LoVo (cell line): ENCODE data around the gene LMNTD2.

Source experiments
- DNase-seq: peaks from one replicate; pipeline ENCODE4 v3.0.0-alpha.2; 2016; ENCODE audit warnings: low spot score

The LMNTD2 gene, protein sequence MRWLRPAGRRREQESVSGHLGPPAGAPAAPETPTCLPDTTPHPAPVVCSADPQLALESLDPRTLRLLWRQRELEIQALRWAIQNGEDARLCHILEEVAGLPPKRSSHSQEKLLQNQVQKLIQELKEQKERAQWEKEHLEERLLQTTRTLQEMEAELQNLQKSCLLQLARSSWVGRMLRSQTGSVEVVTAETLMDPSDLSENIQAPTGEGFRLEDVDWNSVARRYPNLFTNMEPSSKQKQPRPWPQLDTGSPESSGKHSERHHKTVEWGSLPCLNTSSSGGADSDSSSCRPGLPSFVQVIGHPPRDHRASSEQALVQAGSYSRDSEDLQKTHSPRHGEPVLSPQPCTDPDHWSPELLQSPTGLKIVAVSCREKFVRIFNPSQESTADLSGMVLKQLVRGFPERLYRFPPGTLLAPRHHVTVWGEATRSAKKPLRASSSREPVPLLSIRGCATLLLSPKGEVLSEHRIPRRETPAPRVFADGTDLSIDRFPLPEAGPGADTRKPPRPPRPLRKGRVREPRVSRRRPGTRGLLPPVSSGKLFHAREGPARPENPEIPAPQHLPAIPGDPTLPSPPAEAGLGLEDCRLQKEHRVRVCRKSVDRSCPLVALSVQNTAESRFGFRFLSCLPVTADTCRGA

DNA sequence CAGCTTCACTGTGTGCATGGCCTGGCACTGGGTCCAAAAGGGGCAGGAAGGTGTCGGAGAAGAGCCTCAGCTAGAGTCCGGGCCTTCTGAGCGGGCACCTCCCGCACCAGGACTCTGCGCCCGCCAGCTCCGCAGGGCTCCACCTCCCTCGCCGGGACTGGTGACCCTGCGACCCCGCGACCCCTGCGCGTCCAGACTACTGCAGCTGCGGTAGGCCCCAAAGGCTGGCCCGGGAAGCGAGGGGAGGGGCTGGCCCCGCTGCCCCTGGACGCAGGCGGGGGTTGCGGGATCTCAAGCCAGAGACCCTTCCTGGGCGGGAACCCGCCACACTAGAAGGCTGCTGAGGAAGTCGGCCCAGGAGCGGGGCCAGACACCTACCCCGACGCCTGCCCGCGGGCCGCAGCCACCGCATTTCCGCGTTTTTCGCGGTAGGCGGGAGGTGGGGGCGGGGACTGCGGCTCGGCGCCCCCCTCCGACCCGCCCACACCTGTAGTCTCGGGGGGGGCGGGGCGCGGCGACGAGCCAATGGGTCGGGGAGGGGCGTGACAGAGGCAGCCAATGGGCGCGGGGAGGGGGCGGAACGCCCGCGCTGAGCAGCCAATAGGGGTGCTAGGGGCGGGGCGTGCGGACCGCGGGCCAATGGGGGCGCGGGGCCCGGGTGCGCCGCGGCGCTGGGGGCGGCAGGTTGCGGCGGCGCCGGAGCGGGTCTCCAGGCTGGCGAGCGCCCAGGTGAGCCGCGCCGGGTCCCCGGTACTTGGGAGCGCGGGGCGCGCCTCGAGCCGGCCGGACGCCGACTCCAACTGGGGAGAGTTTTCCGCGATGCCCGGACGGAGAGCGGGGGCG is at the start of gene LMNTD2, which contains the start of gene RASSF7:
TSS of gene LMNTD2 (minus strand) at position 434 of the 843 bp plus-strand sequence. CDS start at position 412, 22 bp downstream.
TSS of gene RASSF7 (plus strand) at position 666 of the 843 bp plus-strand sequence. CDS start 799 bp downstream, outside the sequence.
- DNase-seq: peak; percentile 94

DNA sequence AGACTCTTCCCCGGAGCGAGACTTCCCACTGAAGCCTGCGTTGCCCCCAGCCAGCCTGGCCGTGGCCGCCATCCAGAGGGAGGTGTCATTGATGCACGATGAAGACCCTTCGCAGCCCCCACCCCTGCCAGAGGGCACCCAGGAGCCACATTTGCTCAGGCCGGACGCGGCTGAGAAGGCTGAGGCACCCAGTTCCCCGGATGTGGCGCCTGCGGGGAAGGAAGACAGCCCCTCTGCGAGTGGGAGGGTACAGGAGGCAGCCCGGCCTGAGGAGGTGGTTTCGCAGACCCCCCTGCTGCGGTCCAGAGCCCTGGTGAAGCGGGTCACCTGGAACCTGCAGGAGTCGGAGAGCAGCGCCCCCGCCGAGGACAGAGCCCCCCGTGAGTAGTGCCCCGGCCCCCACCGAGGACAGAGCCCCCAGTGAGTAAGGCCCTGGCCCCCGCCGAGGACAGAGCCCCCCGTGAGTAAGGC is 48.8 kb upstream of the LMNTD2 start:
- no peak for DNase-seq

DNA sequence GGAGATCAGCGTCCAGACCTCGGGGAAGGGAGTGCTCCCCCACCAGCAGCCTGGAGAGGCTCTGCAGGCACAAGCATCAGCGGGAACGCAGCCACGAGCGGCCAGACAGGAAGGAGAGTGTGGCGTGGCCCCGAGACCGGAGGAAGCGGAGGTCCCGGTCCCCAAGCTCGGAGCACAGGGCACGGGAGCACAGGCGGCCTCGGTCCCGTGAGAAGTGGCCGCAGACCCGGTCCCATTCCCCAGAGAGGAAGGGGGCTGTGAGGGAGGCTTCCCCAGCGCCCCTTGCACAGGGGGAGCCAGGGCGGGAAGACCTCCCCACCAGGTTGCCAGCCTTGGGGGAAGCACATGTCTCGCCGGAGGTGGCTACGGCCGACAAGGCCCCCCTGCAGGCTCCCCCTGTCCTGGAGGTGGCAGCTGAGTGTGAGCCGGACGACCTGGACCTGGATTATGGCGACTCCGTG is 48.3 kb upstream of the LMNTD2 start:
- no peak for DNase-seq

DNA sequence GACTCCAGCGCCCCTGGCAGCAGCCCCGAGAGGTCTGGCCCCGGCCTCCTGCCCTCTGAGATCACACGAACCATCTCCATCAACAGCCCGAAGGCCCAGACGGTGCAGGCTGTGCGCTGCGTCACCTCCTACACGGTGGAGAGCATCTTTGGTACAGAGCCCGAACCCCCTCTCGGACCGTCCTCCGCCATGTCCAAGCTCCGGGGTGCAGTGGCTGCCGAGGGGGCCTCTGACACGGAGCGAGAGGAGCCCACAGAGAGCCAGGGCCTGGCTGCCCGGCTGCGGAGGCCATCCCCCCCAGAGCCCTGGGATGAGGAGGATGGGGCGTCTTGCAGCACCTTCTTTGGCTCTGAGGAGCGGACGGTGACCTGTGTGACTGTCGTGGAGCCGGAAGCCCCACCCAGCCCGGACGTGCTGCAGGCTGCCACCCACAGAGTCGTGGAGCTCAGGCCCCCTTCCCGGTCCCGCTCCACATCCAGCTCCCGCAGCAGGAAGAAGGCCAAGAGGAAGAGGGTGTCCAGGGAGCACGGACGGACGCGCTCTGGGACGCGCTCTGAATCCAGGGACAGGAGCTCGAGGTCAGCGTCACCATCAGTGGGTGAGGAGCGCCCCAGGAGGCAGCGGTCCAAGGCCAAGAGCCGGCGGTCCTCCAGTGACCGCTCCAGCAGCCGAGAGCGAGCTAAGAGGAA is 47.6 kb upstream of the LMNTD2 start:
- DNase-seq: no peak

DNA sequence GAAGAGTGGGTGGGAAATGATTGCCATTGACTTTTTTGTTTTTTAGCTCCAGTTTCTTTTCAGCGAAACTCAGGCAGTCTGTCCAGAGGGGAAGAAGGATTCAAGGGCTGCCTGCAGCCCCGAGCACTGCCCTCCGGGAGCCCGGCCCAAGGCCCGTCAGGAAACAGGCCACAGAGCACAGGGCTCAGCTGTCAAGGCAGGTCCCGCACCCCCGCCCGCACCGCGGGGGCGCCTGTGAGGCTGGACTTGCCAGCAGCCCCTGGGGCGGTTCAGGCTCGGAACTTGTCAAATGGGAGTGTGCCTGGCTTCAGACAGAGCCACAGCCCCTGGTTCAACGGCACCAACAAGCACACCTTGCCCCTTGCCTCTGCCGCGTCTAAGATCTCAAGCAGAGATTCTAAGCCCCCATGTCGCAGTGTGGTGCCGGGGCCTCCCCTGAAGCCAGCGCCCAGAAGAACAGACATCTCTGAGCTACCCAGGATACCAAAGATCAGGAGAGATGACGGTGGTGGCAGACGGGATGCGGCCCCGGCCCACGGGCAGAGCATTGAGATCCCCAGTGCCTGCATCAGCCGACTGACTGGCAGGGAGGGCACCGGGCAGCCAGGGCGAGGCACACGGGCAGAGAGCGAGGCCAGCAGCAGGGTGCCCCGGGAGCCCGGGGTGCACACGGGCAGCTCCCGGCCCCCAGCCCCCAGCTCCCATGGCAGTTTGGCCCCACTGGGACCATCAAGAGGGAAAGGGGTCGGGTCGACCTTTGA is 46.7 kb upstream of the LMNTD2 start:
- no peak for DNase-seq

DNA sequence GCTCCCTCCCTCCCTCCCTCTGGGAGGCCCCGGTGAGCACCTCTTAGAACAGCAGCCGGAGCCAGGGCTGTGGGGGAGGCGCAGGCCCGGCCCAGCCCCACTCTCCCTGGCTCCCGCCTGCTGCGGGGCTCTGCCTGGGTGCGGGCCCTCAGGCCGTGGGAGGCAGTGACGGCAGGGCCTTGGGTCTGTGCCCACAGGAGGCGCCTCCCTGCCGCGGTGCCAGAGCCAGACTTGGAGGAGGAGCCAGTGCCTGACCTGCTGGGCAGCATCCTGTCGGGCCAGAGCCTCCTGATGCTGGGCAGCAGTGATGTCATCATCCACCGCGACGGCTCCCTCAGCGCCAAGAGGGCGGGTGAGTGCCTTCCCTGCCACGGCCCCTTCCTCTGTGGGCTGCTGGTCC is 45.7 kb upstream of the LMNTD2 start:
- no peak for DNase-seq

DNA sequence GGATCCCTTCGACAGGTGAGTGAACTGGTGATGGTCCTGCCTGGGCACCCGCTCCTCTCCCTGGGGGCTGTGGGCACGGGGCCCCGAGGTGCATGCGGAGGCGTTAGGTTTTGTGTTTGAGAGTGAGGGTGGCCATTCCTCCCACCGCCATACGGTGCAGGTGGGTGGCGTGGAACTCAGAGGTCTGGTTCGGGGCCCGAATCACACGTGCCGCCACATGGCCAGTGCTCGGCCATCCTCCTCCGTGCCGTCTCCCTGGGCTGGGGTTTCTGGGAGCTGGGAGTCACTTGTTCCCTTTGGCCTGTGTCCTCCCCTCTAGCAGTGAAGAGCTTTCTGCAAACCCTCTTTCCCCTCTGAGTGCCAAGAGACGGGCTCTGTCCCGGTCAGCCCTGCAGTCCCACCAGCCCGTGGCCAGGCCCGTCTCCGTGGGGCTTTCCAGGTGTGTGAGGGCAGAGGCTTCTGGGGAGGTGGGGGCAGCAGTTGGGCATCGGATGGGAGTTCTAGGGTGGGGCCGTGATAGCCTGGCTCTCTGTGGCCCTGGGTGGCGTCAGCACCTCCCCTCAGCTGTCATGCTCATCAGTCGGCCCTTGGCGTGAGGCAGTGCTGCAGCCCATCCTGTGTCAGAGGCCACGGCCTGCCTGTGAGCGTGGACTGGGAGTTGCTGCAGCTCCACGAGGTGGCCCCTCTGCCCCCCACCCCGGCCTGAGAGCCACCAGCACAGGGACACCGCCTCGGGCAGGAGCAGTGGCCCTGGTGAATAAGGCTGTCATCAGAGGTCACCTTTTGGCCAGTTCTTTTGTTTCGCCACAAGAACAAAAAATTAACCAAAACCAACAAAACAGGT is 45.0 kb upstream of the LMNTD2 start:
- DNase-seq: no peak

DNA sequence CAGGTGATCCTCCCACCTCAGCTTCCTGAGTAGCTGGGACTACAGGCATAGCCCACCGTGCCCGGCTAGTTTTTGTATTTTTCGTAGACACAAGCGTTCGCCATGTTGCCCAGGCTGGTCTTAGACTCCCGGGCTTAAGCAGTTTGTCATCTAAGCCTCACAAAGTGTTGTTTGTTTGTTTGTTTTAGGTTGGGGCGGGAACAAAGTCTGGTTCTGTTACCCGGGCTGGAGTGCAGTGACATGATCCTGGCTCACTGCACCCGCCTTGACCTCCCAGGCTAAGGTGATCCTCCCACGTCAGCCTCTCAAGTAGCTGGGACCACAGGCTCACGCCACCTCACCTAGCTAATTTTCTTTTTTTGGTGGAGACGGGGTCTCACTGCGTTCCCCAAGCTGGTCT is 42.6 kb upstream of the LMNTD2 start:
- no peak for DNase-seq

DNA sequence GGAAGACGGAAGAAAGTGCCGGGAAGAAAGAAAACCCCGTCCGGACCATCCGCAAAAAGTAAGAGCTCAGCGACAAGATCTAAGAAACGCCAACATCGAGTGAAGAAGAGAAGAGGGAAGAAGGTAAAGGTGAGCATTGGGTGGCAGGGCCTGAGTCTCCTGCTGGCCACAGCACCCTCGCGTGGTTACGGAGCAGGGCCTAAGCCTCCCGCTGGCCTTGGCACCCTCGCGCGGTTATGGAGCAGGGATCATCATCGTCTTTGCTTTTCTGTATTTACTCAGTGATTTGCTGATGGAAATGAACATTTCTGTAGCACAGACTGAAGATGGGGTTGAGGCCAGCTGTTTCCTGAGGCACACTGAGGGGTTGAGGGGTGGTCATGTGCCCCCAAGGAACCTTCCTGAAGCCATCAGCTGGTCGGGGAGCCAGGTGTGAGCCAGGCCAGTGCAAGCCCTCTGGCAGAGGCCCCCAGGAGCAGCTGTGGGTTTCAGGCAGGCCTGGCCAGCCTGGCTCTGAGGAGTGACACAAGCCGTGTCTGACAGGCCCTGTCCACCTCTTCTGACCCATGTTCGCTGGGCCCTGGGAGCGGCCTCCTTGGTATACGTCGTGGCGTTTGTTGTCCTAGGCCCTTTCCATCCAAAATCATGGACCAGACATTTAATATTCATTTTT is 41.2 kb upstream of the LMNTD2 start:
- DNase-seq: no peak

DNA sequence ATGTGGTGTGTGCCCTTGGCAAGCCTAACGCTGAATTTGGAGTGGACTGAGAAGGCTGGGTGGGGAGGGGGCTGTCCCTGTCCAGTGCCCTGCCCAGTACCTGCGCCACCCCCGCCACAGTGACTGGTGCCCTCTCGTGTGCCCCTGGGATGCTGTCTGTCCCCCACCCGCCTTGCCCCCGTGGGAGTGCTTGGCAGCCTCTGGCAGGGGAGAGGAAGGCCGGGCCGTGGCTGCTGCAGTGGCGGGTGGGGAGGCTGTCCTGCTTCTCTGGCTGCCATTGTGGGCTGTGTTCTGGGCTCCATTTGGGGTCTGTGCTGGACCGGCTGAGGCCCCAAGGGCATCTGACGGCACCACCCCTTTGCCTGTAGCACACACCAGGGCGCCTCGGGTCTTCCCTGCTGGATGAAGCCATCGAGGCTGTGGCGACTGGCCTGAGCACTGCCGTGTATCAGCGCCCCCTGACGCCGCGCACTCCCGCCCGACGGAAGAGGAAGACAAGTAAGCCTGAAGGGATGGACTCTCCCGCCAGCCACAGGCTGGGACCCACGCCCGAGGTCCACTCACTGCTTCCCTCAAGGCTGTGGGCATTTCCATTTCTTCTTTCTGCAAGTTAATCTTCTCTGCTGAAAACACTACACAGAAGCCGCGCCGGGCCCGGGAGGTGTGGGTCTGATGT is 37.6 kb upstream of the LMNTD2 start:
- no peak for DNase-seq

DNA sequence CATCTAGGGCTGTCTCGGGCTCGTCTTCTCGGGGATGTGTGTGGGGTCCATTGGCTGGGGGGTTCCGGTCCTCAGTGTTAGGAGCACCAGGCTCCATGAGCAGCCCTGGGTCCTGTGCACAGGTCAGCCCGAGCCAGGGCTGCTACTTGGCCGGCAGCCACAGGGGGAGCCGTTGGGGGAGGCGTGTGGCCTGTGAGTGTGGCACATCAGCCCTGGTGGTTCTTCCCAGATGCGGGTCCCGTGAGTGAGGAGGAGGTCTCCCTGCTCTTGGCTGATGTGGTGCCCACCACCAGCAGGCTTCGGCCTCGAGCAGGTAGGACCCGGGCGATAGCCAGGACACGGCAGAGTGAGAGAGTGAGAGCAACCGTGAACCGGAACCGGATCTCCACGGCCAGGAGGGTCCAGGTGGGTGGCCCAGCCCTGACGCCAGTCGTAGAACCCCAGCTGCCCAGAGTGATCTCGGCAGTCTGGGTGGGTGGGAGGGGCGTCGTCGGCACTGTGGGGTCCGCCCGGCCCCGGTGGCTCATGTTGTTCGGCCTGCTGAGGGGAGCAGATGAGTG is 36.7 kb upstream of the LMNTD2 start:
- no peak for DNase-seq

DNA sequence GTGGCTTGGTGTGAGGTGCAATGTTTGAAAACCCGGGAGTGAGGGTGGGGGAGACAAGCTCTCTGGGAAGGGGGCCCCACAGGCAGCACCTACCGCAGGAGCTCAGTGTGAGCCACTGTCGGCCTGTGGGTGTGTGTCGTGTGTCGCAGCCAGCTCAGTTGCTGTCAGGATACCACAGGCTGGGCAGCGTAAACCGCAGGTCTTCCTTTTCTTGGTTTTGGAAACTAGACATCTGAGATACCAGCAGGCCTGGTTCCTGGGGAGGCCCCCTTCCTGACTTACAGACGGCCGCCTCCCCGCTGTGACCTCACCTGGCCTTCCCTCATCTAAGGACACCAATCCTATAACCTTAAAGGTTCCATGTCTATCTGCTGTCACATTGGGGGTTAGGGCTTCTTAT is 35.8 kb upstream of the LMNTD2 start:
- DNase-seq: no peak

DNA sequence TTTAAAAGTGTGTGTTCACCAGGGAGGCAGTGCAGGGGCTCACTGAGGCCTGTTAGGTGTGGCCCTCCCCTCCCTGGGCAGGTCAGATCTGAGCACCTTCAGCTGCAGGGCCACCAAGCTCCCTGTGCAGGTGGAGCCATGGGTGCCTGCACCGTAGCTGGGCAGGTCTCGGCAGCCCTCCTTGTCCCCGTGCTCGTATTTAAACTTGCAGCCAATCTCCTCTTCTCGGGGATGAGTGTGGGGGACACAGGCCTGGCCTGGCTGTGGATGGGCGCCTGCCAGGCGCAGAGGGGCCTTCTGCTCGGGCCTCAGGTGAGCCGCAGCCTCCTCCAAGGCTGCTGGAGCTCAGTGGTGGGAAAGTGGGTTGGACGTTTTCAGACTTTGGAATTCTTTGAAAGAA is 34.9 kb upstream of the LMNTD2 start:
- DNase-seq: no peak

DNA sequence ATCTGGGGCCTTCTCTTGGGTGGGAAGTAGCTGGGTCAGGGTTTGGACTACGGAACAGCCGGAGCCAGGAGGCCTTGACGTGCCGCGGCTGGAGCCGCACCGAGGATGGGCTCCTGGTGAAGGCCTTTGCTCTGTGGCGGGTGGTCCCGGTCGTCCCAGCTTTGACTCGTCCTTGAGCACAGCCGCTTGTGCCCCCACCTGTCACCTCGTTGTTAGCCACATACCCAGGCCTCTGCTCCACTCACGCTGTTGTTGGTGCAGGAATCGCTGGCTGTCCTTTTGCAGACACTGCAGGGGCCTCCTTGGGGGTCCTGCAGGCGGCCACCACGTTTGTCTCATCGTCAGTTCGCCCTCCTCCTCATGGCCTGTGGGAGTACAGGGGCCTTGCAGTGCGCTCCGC is 32.8 kb upstream of the LMNTD2 start:
- no peak for DNase-seq

DNA sequence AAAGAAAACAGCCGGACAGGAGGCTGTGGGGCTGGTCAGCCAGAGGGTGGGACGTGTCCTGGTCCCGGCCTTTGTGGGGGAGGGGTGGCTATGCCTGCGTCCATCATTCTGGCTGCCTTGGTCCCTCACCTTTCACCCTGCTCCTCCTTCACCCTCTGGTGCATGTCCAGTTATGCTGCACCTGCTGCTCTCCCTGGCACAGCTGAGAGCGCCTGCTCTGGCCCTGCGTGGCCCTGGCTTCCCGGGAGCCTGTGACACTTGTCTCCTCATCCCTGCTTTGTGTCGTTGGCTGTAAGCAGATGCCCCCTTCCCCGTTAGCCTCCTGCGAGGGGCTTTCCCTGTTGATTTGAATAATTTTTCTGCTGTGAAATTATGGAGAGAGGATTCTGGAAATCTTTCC is 32.4 kb upstream of the LMNTD2 start:
- no peak for DNase-seq

DNA sequence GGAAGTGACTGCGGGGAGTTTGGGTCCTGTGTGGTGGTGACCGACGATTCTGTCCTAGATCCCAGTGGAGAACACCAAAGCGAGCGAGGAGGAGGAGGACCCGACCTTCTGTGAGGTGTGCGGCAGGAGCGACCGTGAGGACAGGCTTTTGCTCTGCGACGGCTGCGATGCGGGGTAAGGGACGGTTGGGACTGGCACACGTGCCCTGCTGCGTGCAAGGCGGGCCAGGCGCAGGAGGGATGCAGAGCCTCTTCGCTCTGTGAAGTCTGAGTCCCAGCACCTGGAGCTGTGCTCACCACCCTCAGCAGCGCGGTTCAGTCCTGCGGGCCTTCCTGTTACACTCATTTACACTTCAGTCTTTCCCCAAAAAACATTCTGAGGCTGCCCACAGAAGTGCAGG is 32.0 kb upstream of the LMNTD2 start:
- no peak for DNase-seq

DNA sequence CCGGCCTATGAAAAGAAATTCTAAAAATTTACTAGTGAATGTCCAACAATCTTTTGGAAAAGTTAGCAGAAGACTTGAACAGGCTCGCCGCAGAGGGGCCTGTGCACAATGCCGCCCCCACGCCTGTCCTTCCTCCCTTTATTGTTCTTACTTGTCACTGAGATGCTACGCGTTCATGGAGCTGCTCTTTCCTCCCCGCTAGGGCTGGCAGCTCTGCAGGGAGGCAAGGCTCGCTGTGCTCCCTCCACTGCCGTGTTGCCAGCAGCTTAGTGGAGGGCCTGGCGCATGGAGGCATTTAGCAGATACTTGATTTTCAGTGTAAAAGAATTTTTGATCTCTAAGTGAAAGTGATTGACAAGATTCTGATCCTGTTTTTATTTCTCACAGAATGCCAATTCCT is 30.5 kb upstream of the LMNTD2 start:
- no peak for DNase-seq

DNA sequence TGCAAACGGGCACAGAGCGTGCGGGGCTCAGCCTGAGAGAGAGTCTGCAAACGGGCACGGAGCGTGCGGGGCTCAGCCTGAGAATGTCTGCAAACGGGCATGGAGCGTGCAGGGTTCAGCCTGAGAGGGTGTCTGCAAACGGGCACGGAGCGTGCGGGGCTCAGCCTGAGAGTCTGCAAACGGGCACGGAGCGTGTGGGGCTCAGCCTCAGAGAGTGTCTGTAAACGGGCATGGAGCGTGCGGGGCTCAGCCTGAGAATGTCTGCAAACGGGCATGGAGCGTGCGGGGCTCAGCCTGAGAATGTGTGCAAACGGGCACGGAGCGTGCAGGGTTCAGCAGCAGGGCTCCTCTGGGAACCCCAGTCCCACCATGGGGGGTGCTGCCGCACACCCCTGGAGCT is 29.3 kb upstream of the LMNTD2 start:
- DNase-seq: no peak

DNA sequence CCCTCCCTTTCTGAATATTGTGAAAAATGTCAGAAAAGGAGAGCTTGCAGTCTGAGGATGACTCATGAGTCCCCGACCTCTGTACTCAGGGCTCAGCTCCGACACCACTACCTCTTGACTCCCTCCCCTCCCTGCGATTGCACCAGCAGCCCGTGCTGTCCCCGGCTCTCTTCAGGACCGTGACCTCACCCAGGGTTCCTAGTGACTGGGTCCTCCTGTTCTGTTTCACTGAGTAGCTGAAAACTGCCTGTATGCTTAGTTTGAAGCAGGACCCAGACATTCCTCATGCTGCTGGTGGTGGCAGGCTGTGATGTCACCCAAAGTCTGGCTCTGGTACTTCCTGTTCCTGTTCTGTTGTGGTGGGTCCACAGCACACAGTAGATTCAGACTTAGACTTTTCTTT is 27.4 kb upstream of the LMNTD2 start:
- DNase-seq: no peak
